ENCODE results near the gene PIP5K1B.
A peak's percentile ranks its signal among the peaks of the same experiment; 100 is the strongest.

The PIP5K1B gene, protein sequence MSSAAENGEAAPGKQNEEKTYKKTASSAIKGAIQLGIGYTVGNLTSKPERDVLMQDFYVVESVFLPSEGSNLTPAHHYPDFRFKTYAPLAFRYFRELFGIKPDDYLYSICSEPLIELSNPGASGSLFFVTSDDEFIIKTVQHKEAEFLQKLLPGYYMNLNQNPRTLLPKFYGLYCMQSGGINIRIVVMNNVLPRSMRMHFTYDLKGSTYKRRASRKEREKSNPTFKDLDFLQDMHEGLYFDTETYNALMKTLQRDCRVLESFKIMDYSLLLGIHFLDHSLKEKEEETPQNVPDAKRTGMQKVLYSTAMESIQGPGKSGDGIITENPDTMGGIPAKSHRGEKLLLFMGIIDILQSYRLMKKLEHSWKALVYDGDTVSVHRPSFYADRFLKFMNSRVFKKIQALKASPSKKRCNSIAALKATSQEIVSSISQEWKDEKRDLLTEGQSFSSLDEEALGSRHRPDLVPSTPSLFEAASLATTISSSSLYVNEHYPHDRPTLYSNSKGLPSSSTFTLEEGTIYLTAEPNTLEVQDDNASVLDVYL

DNA sequence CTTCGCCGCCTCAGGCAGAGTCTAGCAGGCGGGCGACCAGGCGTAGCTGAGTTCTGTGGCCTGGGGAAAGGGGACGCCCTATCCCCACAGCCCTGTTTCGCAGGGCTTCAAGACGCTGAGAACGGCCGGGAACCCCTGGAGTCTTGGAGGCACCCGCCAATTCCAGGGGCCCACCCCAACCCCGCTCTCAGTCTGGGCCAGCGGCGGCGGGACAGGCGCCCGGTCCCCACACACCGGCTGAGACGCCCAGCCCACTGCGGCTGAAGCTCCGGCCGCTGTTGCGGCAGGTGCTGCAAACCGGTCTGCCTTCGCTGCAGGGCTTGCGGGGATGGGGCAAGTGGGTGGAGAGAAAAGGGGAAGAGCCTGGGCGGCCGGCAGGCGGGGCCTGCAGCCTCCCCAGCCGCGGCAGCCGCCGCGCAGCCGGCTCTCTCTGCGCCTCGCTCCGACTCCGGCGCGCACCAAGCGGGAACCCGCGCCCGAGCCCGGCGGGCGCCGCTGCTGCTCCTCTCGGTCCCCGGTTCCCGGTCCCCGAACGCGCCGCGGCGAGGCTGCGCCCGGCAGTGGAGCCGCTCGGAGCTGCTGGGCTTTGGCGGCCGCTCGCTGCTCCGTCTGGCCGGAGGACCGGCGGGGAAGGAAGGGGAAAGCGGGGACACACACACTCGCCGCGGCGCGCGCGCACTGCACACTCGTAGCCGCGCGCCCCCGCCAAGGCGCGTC lies at the start of gene PIP5K1B:
Gene PIP5K1B, plus strand, starts transcription at position 427 of the 717 bp plus-strand sequence. CDS start 117,375 bp downstream, outside the sequence.
- peak; percentile 84 for ATAC-seq
- TF ChIP-seq ESRRG (CRISPR knock-in tag; IDR thresholded peaks at IDR 0.05): no peak
- no peak for TF ChIP-seq ISL1 (CRISPR knock-in tag; IDR thresholded peaks at IDR 0.05)
- TF ChIP-seq, protein P1, sequence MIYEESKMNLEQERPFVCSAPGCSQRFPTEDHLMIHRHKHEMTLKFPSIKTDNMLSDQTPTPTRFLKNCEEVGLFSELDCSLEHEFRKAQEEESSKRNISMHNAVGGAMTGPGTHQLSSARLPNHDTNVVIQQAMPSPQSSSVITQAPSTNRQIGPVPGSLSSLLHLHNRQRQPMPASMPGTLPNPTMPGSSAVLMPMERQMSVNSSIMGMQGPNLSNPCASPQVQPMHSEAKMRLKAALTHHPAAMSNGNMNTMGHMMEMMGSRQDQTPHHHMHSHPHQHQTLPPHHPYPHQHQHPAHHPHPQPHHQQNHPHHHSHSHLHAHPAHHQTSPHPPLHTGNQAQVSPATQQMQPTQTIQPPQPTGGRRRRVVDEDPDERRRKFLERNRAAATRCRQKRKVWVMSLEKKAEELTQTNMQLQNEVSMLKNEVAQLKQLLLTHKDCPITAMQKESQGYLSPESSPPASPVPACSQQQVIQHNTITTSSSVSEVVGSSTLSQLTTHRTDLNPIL (CRISPR knock-in tag; IDR thresholded peaks at IDR 0.05; ENCODE audit: low read depth): no peak
- no peak for TF ChIP-seq BACH2 (CRISPR knock-in tag; IDR thresholded peaks at IDR 0.05; ENCODE audit: borderline replicate concordance)
- TF ChIP-seq, protein P2, sequence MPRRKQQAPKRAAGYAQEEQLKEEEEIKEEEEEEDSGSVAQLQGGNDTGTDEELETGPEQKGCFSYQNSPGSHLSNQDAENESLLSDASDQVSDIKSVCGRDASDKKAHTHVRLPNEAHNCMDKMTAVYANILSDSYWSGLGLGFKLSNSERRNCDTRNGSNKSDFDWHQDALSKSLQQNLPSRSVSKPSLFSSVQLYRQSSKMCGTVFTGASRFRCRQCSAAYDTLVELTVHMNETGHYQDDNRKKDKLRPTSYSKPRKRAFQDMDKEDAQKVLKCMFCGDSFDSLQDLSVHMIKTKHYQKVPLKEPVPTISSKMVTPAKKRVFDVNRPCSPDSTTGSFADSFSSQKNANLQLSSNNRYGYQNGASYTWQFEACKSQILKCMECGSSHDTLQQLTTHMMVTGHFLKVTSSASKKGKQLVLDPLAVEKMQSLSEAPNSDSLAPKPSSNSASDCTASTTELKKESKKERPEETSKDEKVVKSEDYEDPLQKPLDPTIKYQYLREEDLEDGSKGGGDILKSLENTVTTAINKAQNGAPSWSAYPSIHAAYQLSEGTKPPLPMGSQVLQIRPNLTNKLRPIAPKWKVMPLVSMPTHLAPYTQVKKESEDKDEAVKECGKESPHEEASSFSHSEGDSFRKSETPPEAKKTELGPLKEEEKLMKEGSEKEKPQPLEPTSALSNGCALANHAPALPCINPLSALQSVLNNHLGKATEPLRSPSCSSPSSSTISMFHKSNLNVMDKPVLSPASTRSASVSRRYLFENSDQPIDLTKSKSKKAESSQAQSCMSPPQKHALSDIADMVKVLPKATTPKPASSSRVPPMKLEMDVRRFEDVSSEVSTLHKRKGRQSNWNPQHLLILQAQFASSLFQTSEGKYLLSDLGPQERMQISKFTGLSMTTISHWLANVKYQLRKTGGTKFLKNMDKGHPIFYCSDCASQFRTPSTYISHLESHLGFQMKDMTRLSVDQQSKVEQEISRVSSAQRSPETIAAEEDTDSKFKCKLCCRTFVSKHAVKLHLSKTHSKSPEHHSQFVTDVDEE (CRISPR knock-in tag; IDR thresholded peaks at IDR 0.05): no peak

DNA sequence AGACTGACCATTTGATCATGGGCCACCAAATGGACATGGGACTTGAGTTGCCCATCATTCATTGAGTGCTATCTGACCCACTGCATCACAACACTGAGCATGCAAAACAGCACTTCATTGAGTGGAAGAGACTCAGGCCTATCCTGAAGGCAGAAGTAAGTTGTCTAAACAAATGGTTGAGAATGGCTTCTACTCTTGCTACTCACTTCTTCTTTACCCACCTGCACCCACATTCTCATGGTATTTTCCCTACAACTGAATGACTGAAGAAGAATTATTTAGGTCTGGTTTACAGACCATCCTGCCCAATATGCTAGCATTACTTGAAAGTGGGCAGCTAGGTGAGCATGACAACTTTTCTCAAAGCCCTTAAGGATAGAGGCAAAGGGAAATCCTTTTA lies 41.0 kb upstream of the PIP5K1B start:
- ATAC-seq: no peak
- TF ChIP-seq ESRRG (CRISPR knock-in tag; IDR thresholded peaks at IDR 0.05) (no peak), ARNTL (CRISPR knock-in tag; IDR thresholded peaks at IDR 0.05; ENCODE audit: borderline replicate concordance, low read depth) (no peak), ZNF8 (CRISPR knock-in tag; IDR thresholded peaks at IDR 0.05) (no peak), ISL1 (CRISPR knock-in tag; IDR thresholded peaks at IDR 0.05) (no peak), TOX (CRISPR knock-in tag; IDR thresholded peaks at IDR 0.05; ENCODE audit: borderline replicate concordance) (no peak), SNAI2 (CRISPR knock-in tag; IDR thresholded peaks at IDR 0.05) (no peak), ZFP30 (CRISPR knock-in tag; IDR thresholded peaks at IDR 0.05) (no peak), ZC3H10 (CRISPR knock-in tag; IDR thresholded peaks at IDR 0.05) (no peak), BACH2 (CRISPR knock-in tag; IDR thresholded peaks at IDR 0.05; ENCODE audit: borderline replicate concordance) (no peak)
- TF ChIP-seq, protein P3, sequence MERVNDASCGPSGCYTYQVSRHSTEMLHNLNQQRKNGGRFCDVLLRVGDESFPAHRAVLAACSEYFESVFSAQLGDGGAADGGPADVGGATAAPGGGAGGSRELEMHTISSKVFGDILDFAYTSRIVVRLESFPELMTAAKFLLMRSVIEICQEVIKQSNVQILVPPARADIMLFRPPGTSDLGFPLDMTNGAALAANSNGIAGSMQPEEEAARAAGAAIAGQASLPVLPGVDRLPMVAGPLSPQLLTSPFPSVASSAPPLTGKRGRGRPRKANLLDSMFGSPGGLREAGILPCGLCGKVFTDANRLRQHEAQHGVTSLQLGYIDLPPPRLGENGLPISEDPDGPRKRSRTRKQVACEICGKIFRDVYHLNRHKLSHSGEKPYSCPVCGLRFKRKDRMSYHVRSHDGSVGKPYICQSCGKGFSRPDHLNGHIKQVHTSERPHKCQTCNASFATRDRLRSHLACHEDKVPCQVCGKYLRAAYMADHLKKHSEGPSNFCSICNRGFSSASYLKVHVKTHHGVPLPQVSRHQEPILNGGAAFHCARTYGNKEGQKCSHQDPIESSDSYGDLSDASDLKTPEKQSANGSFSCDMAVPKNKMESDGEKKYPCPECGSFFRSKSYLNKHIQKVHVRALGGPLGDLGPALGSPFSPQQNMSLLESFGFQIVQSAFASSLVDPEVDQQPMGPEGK (CRISPR knock-in tag; IDR thresholded peaks at IDR 0.05; ENCODE audit: borderline replicate concordance): no peak
- TF ChIP-seq, protein P4, sequence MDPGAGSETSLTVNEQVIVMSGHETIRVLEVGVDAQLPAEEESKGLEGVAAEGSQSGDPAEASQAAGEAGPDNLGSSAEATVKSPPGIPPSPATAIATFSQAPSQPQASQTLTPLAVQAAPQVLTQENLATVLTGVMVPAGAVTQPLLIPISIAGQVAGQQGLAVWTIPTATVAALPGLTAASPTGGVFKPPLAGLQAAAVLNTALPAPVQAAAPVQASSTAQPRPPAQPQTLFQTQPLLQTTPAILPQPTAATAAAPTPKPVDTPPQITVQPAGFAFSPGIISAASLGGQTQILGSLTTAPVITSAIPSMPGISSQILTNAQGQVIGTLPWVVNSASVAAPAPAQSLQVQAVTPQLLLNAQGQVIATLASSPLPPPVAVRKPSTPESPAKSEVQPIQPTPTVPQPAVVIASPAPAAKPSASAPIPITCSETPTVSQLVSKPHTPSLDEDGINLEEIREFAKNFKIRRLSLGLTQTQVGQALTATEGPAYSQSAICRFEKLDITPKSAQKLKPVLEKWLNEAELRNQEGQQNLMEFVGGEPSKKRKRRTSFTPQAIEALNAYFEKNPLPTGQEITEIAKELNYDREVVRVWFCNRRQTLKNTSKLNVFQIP (CRISPR knock-in tag; IDR thresholded peaks at IDR 0.05; ENCODE audit: borderline replicate concordance, low read depth): no peak

DNA sequence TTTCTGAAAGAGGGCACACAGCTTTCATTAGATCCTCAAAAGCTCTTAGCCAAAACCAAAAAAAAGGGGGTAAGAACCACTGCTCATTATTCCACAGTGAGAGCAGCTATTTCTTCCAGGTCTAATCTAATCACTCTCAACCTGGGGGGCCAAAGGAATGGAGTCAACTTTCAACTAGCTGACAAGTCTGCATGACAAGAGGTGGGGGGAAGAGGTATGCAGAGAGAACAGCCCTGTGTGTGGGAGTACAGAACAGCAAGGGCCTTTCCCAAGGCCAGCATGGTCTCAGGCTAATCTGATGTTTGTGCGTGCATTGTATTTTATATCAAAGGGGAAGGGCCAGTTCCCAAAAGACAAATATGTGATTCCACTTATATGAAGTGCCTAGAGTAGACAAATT lies 36.9 kb upstream of the PIP5K1B start:
- ATAC-seq: no peak
- no peak for TF ChIP-seq GLIS3 (CRISPR knock-in tag; IDR thresholded peaks at IDR 0.05)
- TF ChIP-seq ZC3H10 (CRISPR knock-in tag; IDR thresholded peaks at IDR 0.05): no peak
- TF ChIP-seq, protein P3 (CRISPR knock-in tag; IDR thresholded peaks at IDR 0.05; ENCODE audit: borderline replicate concordance): no peak
- TF ChIP-seq SNAI2 (CRISPR knock-in tag; IDR thresholded peaks at IDR 0.05): no peak
- no peak for TF ChIP-seq OSR1 (CRISPR knock-in tag; IDR thresholded peaks at IDR 0.05)

Measured in SK-N-SH treated with all-trans-retinoic acid at 6 μM for 48 hours (cell line).